SJSA1 (cell line): ENCODE measurements around the gene RTN4IP1. TPM values are rescaled to one million over a fixed set of nuclear protein-coding genes. Genes with fewer than 3 reads are reported as not detected.
A peak's percentile ranks its signal among the peaks of the same experiment; 100 is the strongest.
"Not testable (repeated sequence)": the region's sequence is repeated elsewhere in the genome, so short reads cannot be mapped to it uniquely, and the experiment has no call there.

Experiments used
- DNase-seq, 2 experiments: peaks; one replicate each; pipeline ENCODE4 v3.0.0-alpha.2; 2015 to 2020; ENCODE audit warnings: low spot score in 2 of 2, low read depth in 1 of 2
- H3K27ac ChIP-seq: fragments of 250-450 bp; sonication (Bioruptor Pico); 2 replicates; pipeline ENCODE4 v1.5.1; 2020; ENCODE audit warnings: mild to moderate bottlenecking, moderate library complexity
- H3K27me3 ChIP-seq: fragments of 250-450 bp; sonication (Bioruptor Pico); replicated peaks from 2 replicates; pipeline ENCODE4 v1.5.1; 2020; ENCODE audit warnings: mild to moderate bottlenecking, moderate library complexity
- H3K36me3 ChIP-seq: fragments of 250-450 bp; sonication (Bioruptor Pico); 2 replicates; pipeline ENCODE4 v1.5.1; 2020; ENCODE audit warnings: mild to moderate bottlenecking
- H3K4me1 ChIP-seq: fragments of 250-450 bp; sonication (Bioruptor Pico); replicated peaks from 2 replicates; pipeline ENCODE4 v1.6.1; 2021; ENCODE audit warnings: mild to moderate bottlenecking
- H3K4me3 ChIP-seq: fragments of 250-450 bp; sonication (Bioruptor Pico); 2 replicates; pipeline ENCODE4 v1.5.1; 2020; ENCODE audit warnings: mild to moderate bottlenecking
- H3K9me3 ChIP-seq: fragments of 250-450 bp; sonication (Bioruptor Pico); replicated peaks from 2 replicates; pipeline ENCODE4 v1.5.1; 2020; ENCODE audit warnings: mild to moderate bottlenecking
- total RNA-seq: library from RNA; depleted of rRNA; stranded (reverse); fragments of >200 nt; shearing (Covaris generic); gene quantifications from 2 replicates; pipeline ENCODE4 v1.2.3, GENCODE V29; 2014

The RTN4IP1 gene
- total RNA-seq, 1 experiment from 2014 or later, result 12.8 TPM

DNA sequence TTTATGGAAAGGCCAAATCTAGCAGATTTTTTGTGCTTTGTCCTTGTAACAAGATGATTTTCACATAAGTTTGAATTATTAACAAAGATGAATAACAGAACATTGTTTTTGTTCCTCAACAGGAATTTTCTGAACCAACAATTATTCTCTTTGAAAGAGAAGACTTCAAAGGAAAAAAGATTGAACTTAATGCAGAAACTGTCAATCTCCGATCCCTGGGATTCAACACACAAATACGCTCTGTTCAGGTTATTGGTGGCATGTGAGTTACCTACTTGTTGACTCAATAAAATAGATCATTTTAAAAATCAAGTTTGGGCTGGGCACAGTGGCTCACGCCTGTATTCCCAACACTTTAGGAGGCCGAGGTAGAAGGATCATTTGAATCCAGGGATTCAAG, 70.9 kb downstream of the RTN4IP1 start:
- Histone ChIP-seq H3K36me3 (peaks cover 3% of the 10 kb centered on the region; the same call in 1 of the 2 replicates), H3K9me3 (no peaks in the 10 kb centered on the region), H3K27ac (no peak overlapping the region), H3K27me3 (no peaks in the 10 kb centered on the region), H3K4me1 (peaks cover 12% of the 10 kb centered on the region), H3K4me3 (no peak overlapping the region)
- DNase-seq, result no peak

DNA sequence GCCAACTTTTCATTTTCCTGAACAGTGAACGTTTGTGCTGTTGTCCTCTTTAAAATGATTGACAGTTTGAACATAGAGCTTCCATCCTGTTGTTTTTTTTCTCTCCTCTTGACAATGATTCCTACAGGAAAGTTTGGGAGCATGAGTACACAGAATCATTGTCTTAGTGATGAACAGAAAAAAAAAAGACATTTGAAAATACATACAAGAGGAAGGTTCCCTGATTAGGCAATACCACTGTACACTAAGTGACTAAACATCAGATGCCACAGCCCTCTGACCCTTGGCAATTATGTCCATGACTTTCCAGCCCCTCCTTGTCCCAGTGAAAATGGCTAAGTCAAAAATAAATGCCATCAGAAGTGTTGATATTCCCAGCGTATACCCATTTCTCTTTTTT, 71.5 kb downstream of the RTN4IP1 start:
- H3K36me3 ChIP-seq, result peaks cover 3% of the 10 kb centered on the region
- no peak for DNase-seq
- H3K4me3 ChIP-seq, result no peak overlapping the region
- peaks cover 12% of the 10 kb centered on the region for H3K4me1 ChIP-seq
- H3K27ac ChIP-seq, result no peak overlapping the region
- no peaks in the 10 kb centered on the region for H3K9me3 ChIP-seq
- no peaks in the 10 kb centered on the region for H3K27me3 ChIP-seq

DNA sequence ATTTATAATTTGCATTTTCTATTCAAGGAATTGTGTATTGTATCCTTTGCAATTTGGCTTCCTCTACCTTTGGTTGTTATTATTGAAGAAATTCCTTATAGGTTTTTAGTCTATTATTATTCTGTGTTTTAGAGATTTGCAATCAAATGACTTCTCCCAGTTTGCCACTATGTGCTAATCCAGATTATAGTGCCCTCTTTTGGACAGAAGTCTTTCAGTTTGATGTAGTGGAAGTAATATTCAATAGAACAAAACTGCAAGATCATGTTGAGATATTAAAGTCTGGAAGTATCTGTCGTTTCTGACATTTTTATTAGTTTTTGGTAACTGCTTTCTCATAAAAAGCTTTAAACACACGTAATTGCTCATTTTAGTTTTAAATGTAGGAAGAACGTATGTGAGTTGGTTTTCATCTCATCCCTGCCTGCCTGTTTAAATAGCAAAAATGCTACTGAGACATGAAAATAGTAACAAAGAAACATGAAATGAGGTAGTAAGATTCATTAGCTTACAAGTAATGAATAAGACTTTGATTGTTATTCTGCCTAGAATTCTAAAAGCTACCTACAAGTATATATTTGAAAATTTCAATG, 72.8 kb downstream of the RTN4IP1 start:
- Histone ChIP-seq H3K9me3 (no peaks in the 10 kb centered on the region), H3K4me3 (no peak overlapping the region), H3K4me1 (peaks cover 5% of the 10 kb centered on the region), H3K36me3 (peaks cover under 1% of the 10 kb centered on the region), H3K27me3 (no peaks in the 10 kb centered on the region), H3K27ac (no peak overlapping the region)
- peak in 1 of 2 experiments; percentile 15 for DNase-seq

DNA sequence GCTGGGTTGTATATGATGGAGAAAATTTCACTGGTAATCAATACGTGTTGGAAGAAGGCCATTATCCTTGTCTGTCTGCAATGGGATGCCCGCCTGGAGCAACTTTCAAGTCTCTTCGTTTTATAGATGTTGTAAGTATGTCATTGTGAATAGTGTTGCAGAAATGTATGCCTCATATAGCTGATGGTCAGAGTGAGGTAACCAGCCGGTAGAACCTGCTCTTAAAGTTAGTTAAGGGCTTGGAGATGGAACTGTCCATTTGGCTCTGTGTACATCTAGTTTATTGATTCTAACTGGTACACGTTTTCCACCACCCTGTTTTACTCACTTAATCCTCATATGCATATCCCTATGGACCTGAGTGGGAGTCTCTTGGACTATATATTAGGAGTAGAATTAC, 73.5 kb downstream of the RTN4IP1 start:
- DNase-seq, result no peak
- Histone ChIP-seq H3K27me3 (no peaks in the 10 kb centered on the region), H3K9me3 (no peaks in the 10 kb centered on the region)

DNA sequence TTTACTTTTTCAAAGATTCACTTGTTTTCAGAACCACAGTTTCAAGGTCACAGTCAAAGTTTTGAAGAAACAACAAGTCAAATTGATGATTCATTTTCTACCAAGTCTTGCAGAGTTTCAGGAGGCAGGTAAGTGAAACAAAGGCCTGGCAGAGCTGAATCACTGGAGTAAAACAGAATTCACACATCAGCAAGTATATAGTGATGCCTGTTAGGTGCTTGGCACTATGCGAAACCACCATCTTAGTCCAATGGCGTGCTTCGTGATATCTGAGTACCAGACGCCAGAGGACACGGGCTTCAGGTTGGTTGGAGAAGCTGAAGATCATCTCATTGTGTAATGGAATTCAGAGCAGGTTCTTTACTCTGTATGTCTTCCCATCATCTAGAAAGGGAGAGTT, 75.9 kb downstream of the RTN4IP1 start:
- no peak for DNase-seq
- no peaks in the 10 kb centered on the region for H3K27me3 ChIP-seq
- H3K36me3 ChIP-seq, result peaks cover 3% of the 10 kb centered on the region; the same call in 1 of the 2 replicates
- H3K27ac ChIP-seq, result no peak overlapping the region
- H3K9me3 ChIP-seq, result no peaks in the 10 kb centered on the region
- H3K4me1 ChIP-seq, result peaks cover under 1% of the 10 kb centered on the region
- no peak overlapping the region for H3K4me3 ChIP-seq

More for the DNA sequence above, 73.5 kb downstream of the RTN4IP1 start:
- peaks cover 3% of the 10 kb centered on the region; the same call in 1 of the 2 replicates for H3K36me3 ChIP-seq
- no peaks in the 10 kb centered on the region for H3K4me1 ChIP-seq
- no peak overlapping the region for H3K27ac ChIP-seq
- no peak overlapping the region for H3K4me3 ChIP-seq

DNA sequence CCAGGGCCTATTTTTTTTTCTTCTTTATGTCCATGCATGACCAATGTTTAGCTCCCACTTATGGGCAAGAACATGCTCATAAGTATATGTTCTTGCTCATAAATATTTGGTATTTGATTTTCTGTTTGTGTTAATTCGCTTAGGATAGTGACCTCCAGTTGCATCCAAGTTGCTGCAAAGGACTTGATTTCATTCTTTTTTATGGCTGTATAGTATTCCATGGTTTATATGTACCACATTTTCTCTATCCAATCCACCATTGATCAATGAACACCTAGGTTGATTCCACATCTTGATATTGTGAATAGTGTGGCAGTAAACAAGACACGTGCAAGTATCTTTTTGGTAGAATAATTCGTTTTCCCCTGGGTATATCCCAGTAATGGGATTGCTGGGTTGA, 78.1 kb downstream of the RTN4IP1 start:
- H3K27ac ChIP-seq, result no peak overlapping the region
- no peak overlapping the region for H3K4me3 ChIP-seq
- H3K27me3 ChIP-seq, result no peaks in the 10 kb centered on the region
- H3K36me3 ChIP-seq, result peaks cover 8% of the 10 kb centered on the region
- peaks cover 22% of the 10 kb centered on the region for H3K4me1 ChIP-seq
- DNase-seq, result no peak
- H3K9me3 ChIP-seq, result no peaks in the 10 kb centered on the region

DNA sequence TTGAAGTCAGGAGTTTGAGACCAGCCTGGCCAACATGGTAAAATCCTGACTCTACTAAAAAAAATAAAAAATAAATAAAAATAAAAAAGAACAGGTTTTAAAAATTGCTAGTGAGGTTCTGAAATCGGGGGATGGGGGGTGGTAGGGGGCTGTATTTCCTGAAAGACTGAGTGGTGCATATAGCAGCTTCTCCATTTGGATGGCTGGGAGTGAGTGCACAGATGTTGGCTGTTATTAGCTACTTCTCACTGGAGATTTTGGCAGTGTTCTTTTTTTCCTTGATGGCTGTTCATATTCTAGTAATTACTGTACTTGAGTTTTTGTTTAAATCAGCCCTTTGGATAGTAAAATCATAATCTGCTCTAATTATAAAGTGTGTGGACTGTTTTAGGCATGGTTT, 79.8 kb downstream of the RTN4IP1 start:
- H3K27me3 ChIP-seq, result no peaks in the 10 kb centered on the region
- peaks cover 10% of the 10 kb centered on the region for H3K36me3 ChIP-seq
- DNase-seq, result no peak
- H3K4me1 ChIP-seq, result peaks cover 26% of the 10 kb centered on the region
- no peaks in the 10 kb centered on the region for H3K9me3 ChIP-seq
- no peak overlapping the region for H3K27ac ChIP-seq
- no peak overlapping the region for H3K4me3 ChIP-seq

DNA sequence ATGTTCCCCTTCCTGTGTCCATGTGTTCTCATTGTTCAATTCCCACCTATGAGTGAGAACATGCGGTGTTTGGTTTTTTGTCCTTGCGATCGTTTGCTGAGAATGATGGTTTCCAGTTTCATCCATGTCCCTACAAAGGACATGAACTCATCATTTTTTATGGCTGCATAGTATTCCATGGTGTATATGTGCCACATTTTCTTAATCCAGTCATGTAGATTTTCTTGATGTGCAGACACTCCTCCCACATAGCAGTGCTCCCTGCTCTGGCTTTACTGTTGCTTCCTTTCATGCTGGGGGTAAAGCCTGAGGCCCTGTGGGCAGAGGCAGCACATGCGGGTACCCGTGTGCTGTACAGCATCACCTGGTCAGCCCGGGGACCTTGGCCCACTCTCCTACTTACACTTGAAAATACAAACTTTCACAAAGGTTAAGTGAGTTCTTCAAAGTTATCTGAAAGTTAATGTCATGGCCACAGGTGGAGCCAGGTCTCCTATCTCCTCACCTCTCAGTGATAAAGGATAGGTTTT, 80.3 kb downstream of the RTN4IP1 start:
- H3K27me3 ChIP-seq, H3K9me3 ChIP-seq, H3K27ac ChIP-seq, DNase-seq, H3K4me3 ChIP-seq: not testable (repeated sequence)
- Histone ChIP-seq H3K36me3 (peaks cover 13% of the 10 kb centered on the region), H3K4me1 (peaks cover 26% of the 10 kb centered on the region)

DNA sequence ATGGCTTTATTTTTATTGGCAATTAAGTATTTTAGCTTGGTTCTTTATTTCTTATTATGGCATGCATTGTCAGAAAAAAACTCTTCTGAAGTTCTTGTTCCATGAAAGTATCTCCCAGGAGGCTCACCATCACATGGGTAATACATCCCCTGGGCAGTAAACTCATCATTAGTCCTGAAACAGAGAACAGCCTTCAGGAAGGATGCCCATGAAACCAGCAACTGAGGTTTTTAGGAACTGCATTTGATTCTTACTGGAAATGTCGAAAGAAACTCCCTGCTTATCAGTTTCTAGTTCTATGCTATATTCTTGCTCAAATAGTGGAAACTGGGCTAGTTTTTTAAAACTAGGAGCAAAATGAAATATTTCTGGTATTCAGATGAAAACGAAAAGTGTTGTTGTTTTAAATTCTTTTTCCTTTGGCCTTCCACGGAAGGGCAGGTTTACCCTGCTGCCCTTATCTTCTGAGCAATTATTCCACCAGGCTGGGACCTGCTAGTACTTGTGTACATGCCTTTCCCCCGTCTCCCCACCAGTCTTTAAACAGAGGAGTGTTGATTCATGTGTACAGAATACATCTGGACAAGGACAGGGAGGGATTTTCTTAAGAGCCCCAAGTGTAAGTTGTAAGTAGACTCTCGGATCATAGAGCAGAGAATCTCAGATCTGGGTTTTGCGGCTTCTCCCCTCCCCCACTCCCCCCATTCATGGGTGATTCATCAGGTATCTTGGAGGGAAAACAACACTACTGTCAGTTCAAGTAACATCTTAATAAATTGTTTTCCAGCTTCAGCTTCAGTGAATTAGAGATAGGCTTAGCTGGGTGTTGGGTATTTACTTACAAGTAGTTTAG, 81.5 kb downstream of the RTN4IP1 start:
- Histone ChIP-seq H3K27ac (peak overlapping the region; percentile 79; the same call in 1 of the 2 replicates), H3K4me1 (peaks cover 26% of the 10 kb centered on the region), H3K27me3 (no peaks in the 10 kb centered on the region), H3K36me3 (peaks cover 13% of the 10 kb centered on the region), H3K4me3 (no peak overlapping the region), H3K9me3 (no peaks in the 10 kb centered on the region)
- peak; percentile 47 to 58 for DNase-seq

DNA sequence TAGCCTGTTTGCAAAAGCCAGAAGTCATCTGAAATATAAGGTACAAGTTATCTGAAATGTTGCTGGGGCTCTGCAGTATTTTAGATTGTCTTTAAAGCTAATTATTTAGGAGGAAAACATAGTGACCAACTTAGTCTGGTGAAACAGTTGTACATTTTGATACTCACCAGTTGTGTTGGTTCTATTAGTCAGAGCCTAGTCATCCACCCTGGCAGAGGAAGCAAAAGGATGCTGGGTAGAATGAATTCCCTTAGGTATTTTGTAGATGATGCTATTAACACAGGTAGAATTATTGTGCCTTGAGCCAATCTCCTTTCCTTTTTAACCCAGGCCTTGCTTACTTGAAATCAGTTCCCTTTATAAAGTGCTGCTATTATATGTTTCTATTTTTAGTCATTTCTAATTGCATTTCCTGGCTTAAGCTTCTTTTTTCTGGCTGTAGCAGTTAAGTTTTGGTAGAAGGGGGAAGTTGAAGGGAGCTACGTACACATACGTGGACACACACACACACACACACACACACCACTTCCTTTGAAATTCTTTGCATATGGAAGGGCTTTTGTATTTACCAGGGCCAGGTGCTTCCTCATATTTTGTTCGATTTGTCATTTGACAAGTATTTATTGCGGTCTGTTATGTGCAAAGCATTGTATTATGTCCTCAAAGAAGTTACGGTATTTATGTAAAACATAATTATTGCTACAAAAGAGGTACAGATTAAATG, 82.4 kb downstream of the RTN4IP1 start:
- no peaks in the 10 kb centered on the region for H3K27me3 ChIP-seq
- peaks cover 13% of the 10 kb centered on the region for H3K36me3 ChIP-seq
- peak in 1 of 2 experiments; percentile 42 for DNase-seq
- peaks cover 26% of the 10 kb centered on the region for H3K4me1 ChIP-seq
- no peaks in the 10 kb centered on the region for H3K9me3 ChIP-seq
- no peak overlapping the region for H3K4me3 ChIP-seq
- peak overlapping the region; percentile 79 for H3K27ac ChIP-seq

DNA sequence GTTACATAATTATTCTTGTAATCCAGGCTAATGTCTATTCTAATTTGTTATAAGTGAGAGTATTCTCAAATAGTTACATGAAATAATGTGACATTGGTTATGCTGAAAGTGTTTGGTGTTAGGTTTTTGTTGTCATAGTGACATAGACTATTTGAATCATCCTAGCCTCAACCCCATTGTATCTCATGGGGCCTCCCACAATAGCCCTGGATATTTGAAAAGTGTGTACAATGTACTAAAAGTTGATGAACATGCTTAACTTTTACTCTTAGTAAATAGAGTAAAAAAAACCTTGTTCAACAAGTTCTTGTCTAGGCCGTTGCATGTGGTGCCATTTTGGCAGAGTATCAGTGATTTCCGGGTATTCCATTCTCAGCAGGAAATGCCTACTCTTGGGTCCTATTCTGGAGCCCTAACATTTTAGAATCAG, 83.0 kb downstream of the RTN4IP1 start:
- Histone ChIP-seq H3K27me3 (no peaks in the 10 kb centered on the region), H3K27ac (peak overlapping the region; percentile 79), H3K4me3 (no peak overlapping the region), H3K9me3 (no peaks in the 10 kb centered on the region), H3K36me3 (peaks cover 11% of the 10 kb centered on the region), H3K4me1 (peaks cover 26% of the 10 kb centered on the region)
- peak in 1 of 2 experiments; percentile 32 for DNase-seq

DNA sequence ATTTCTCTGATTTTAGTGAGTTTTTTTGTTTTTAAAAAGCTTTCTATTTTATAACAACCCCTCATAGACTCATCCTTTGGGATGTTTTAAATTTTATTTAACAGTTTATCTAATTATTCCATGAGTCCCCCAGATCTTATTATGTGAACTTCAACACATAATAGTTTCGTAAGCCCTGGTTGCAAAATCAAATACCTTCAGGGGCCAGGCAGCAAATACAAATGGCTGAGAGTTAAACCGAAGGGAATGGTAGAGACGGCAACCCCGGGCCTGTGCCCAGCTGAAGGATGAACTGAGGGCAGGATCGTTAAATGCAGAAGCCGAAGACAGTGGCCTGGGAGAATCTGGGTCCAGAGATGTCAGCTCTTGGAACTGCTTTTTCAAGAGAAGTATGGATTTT, 88.4 kb downstream of the RTN4IP1 start:
- Histone ChIP-seq H3K9me3 (no peaks in the 10 kb centered on the region), H3K27me3 (no peaks in the 10 kb centered on the region), H3K4me3 (no peak overlapping the region), H3K4me1 (peaks cover 1% of the 10 kb centered on the region), H3K27ac (no peak overlapping the region), H3K36me3 (peaks cover 5% of the 10 kb centered on the region)
- DNase-seq, result no peak

DNA sequence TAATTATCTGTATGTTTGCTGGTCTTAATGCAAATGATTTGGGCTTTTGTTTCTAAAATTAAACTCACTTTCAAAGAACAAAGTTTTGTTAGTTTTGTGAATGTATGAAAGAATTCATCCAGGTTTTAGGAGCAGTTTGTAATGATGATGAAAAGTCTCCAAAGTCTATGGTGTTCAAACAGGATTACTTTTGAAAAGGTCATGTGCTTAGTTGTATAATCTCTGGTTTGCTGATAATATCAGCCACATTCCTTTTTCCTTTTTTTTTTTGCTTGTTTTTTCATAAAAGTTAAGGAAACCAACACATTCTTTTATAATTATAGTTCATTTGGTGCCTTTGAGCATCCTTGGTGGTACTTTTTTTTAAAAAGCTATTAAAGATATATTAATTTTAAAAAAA, 88.9 kb downstream of the RTN4IP1 start:
- Histone ChIP-seq H3K4me3 (no peak overlapping the region), H3K9me3 (no peaks in the 10 kb centered on the region), H3K36me3 (peaks cover 5% of the 10 kb centered on the region), H3K27me3 (no peaks in the 10 kb centered on the region), H3K4me1 (no peaks in the 10 kb centered on the region), H3K27ac (no peak overlapping the region)
- no peak for DNase-seq
